Hematopoietic multipotent progenitor cell (in vitro differentiated cells): Measurements from ENCODE around the gene ARHGAP32. TPM values are rescaled to one million over a fixed set of nuclear protein-coding genes. Genes with fewer than 3 reads are reported as not detected.
"Not testable (repeated sequence)": the region's sequence is repeated elsewhere in the genome, so short reads cannot be mapped to it uniquely, and the experiment has no call there.

ENCODE experiments used
- DNase-seq, 3 donors: peaks; one replicate each; pipeline ENCODE4 v3.0.0-alpha.2; 2011 to 2015; ENCODE audit warnings: low read depth in 2 of 3, low spot score in 2 of 3
- total RNA-seq: library from RNA; depleted of rRNA; stranded (reverse); fragments of >200 nt; gene quantifications from one replicate; pipeline ENCODE4 v1.2.3, GENCODE V29; 2012

ARHGAP32 gene
- total RNA-seq, 1 donor, result 12.7 TPM

DNA sequence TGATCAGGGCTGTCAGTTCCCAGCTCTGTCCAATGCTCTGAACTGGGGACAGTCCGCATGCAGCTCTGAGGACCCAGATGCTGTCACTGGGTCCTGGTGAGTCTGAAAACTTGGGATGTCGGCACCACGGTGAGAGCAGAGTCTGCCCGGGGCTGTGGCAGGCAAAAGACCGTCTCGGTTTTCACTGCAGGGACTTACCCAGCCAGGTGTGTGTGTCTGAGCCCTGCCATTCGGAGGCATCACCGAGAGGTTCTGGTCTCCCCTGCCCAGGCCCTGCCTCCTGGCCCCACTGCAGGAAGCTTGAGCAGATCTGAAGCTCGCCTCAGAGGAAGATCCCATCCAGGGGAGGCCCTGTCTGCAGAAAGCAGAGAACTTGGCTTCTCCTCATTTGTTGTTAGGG is 254.6 kb downstream of the ARHGAP32 start:
- DNase-seq, result no peak

- DNase-seq, result no peak
These were observed 255.4 kb downstream of the ARHGAP32 start for GRCh38 chr11:128936606-128937251.

- DNase-seq, result no peak
These were observed 257.2 kb downstream of the ARHGAP32 start for GRCh38 chr11:128934926-128935325.

DNA sequence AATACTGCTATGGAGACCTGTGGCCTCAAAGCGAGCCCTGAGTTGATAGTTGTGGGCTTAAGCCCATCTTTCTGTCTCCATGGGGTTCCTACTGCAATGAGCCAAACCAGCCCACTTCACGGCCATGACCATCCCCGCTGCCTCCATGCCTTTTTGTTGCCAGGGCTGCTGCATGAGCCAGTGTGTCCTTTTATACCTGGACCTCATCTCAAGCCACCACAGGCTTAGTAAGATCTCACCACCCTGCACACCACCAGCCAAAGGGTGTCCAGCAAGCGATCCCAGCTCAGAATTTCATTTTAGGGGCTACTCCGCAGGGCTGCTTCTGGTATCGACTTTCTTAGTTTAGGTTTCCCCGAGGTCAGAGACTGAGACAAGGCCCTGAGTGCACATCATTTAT is 257.8 kb downstream of the ARHGAP32 start:
- DNase-seq, result no peak

- DNase-seq, result no peak
These were observed 258.5 kb downstream of the ARHGAP32 start for GRCh38 chr11:128933481-128934178.

DNA sequence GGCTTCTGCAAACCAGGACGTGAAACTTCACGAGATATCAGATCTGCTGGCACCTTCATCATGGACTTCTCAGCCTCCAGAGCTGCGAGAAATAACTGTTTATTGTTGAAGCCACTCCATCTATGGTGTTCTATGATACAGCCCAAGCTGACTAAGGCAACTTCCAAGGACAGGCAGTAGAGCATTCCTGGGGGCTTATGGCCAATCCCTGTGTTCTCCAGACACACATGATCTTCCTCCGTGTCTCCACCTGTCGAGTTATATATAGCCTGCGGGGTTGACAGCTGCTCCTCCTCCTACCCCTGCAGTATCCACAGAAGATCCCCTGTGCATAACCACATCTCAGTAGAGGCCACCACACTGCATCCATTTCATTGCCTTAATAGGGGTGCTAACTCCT is 260.5 kb downstream of the ARHGAP32 start:
- DNase-seq, result no peak

- no peak for DNase-seq
These were observed 261.1 kb downstream of the ARHGAP32 start for GRCh38 chr11:128931066-128931465.

- DNase-seq, result no peak
These were observed 262.1 kb downstream of the ARHGAP32 start for GRCh38 chr11:128929991-128930390.

- DNase-seq, result no peak
These were observed 262.7 kb downstream of the ARHGAP32 start for GRCh38 chr11:128929468-128929867.

GRCh38 chr11:128928400-128928799 is 263.7 kb downstream of the ARHGAP32 start:
- peak in 1 of 3 donors; percentile 42 for DNase-seq

DNA sequence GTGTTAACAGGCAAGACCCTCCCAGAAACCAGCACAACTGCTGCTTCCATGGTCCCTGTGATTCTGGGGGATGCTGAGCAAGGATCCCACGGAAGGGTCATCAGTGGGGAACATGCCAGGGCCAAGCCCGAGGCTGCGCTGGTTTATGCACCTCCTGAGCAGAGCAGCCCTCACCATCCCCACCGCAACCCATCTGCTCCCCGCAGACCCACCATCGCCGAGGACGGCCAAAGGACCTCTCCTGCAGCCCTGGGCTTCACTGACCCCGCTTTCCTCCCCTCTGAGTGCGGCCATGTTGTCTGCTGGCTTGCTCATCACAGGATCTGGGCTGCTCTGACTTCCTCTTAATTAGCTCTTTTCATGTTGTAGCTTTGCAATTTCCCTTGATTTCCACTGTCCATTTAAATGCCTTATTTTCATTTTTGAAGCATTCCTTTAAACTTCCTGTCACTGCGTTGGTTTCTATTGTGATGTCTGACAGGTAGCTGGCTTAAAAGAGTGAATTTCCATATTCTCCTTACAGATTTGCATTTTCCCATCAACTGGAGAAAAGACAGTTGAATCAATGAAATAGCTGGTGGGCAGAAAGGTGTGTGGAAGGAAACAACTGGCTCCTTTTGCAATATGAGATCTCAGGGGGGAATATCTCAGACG is 264.3 kb downstream of the ARHGAP32 start:
- DNase-seq, result no peak

DNA sequence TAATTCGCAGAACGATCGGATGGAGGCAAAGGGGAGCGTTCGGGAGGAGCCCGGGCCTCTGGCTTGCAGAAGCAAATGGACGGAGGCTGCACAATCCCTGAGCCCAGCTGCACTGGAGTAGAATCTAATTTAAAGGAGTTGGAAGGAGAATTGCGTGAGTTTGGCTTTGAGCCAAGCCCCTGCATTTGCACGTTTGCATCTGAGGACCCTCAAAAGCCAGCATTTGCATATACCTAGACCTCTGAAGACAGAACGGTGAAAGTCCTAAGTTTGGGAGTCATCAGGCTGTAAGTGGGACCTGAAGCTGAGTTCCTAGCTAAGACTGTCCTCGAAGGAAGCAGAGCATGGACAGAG is 265.0 kb downstream of the ARHGAP32 start:
- DNase-seq, result no peak

DNA sequence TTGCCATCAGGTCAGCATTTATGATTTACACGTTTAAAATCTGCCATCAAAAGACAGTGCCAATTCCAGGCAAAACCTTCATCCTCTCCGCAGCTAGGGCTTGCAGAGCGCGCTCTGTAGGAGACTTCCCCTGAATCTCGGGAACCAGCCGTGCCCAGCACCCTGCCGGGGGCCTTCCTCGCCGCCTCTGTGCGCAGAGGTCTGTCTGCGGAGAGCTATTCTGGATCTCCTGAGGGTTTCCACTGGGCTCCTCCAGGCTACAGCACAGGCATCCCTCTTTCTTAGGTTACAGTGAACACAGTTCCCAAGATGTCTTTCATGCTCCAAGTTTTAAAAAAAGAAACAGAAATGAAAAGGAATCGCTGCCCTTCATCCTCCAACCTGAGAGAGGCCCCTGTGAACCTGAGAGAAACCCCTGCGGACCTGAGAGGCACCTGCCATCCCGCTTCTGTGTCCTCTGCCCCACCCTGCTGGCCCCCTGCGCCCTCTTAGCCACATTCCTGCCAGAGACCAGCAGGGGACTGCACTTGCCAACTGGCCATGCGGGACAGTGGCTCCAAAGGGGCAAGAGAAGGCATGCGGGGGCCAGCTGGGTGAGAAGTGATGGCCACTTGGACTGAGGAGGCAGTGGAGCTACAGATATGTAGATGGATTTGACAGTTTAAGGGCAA is 265.6 kb downstream of the ARHGAP32 start:
- no peak for DNase-seq

DNA sequence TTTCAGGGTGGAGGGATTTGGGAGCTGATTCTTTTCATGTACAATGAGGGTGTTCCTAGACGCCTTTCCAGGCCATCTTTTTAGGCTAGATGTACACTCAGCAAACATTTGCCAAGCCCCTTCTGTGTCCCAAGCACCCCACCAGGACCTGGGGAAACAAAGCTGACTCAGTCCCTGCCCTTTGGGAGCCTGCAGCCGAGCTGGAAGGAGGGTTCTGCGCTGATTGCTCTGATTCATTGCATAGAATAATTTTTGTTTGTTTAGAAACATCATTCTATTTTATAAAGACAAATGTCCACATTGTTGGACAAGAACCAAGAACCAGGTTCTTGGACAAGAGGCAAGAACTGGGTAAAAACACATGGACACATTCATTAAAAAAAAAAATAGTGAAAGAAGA is 266.1 kb downstream of the ARHGAP32 start:
- no peak for DNase-seq

DNA sequence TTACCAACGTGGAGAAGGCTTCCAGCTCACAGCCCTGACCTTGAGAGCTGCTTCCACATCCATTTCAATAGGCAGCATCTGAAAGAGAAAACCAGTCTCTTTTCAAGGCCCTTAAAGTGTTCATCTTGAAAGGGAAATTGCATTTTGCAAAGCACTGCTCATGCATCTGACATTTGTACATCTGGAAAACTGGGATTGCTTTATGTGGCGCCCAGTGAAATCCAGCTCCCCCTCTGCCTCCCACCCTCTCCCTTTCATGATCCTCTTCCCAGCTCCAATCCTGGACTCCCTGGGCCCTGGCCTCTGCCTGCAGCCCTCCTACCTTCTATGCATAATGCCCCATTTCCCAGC is 266.9 kb downstream of the ARHGAP32 start:
- DNase-seq, result no peak

- no peak for DNase-seq
These were observed 267.4 kb downstream of the ARHGAP32 start for GRCh38 chr11:128924510-128925249.

GRCh38 chr11:128924104-128924503 is 268.0 kb downstream of the ARHGAP32 start:
- DNase-seq, result no peak

GRCh38 chr11:128921793-128922192 is 270.3 kb downstream of the ARHGAP32 start:
- DNase-seq, result no peak

GRCh38 chr11:128920666-128921065 is 271.5 kb downstream of the ARHGAP32 start:
- DNase-seq, result no peak

- DNase-seq, result not testable (repeated sequence)
These were observed 272.5 kb downstream of the ARHGAP32 start for GRCh38 chr11:128919635-128920034.

DNA sequence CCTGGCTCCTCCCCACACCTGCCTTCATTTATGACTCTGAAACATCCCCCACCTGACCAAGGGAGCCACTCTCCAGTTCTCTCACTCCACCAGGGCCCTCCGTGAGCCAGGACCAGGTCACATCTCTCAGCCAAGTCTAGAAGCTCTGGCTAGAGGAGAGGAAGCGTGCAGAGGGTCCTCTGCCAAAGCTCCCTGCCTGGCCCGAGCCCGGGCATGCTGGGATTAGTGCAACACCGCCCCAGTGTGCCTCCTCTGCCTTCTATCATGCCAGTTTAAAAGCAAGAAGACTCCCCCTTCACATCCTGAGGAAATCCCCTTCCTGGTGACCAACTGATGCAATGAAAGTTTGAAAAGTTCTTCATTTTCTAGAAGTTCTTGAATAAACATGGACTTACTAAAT is 272.9 kb downstream of the ARHGAP32 start:
- DNase-seq, result peak in 2 of 3 donors; percentile 31 to 33
